HG02970 (cell line): ENCODE results near the gene TSHR.
"Not testable (repeated sequence)": the region's sequence is repeated elsewhere in the genome, so short reads cannot be mapped to it uniquely, and the experiment has no call there.

Source experiments
- ATAC-seq: cut with Tn5 transposase; IDR thresholded peaks from one replicate; pipeline ENCODE4 v1.9.1; 2021; ENCODE audit warnings: mild to moderate bottlenecking, moderate library complexity, moderate number of reproducible peaks; ENCODE audit not compliant: unreplicated experiment, low FRiP score

TSHR gene

DNA sequence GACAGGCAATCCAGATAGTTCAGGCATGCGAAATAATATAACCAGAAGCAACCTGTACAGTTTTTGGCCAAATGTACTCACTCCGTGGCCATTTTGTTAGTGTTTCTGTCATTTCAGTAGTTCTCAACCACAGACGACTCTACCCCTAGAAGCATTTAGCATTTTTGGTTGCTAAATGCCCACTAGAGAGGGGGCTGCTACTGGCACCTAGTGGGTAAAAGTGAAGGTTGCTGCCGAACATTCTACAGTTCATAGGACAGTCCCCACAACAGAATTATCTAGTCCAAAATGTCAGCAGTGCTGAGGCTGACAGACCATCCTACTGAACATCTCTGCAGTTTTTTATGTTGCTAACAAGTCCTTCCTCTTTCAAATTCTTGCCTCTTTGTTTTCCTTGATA, 107.4 kb downstream of the TSHR start:
- no peak for ATAC-seq

DNA sequence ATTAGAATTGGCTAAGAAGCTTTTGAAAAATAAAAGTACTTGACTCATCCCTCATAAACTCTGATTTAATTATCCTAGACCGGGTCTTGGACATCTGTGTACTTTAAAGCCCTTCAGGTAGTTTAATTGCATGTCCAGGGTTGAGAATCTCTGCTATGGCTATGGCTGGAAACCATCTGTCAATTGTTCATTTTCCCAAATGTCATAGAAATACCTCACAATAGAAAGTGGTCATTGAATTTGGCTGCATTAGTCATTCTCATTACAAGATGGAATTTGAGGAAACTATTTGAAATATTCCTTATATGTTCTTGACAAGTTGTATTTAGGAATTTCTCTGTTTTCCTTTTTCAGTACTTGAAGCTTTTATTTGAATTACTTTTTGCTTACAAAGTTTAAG, 111.3 kb downstream of the TSHR start:
- ATAC-seq = no peak

DNA sequence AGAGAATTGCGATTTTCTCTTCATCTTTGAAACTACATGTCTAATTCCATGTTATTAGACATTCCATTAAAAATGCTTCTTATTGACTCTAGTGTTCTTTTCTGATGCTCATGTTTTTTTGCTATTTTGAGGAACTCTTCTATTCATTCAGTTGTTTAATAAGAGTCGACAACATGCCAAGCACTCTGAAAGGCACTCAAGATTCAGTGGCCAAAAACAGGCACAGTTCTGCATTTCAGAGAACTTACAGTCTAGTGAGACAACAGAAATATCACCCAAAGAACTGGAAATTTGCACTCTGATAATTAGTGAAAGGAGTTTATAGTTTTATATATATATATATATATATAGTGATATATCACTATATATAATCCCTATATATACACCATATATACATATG, 111.7 kb downstream of the TSHR start:
- ATAC-seq = no peak

DNA sequence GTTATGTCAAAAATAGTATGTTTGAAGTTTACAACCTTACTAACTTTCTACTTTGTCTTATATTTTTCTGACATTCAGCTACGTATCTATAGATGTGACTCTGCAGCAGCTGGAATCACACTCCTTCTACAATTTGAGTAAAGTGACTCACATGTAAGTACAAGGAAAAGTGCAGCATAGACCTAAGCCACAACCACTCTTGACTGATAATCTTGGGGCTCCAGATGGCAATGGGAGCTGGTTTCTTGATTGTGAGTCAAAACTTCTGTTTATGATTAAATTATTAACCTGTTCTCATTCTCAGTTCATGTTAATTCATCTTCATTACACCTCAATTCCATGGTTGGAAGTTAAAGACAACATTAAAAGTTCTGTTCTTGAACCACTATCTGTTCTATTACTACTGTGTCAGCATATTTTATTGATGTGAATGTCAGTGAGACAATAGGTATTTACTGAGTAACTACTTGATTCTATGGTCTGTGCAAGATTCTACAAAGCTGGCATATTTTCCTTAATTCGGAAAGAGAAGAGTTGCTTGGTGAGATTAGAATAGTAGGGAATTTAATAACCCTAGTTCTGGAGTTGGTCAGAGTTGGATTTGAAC, 112.9 kb downstream of the TSHR start:
- no peak for ATAC-seq

DNA sequence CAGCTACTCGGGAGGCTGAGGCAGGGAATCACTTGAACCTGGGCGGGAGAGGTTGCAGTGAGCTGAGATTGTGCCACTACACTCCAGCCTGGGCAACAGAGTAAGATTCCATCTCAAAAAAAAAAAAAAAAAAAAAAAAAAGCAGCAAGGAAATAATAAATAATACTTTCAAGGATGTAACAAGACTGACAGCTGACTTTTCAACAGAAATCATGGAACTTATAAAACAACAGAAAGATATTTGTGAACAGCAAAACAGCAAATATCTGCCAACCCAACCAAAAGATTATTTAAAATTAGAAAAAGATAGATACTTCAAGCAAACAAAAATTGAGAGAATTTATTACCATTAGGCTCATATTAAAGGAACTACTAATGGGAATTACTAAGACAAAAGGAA, 115.1 kb downstream of the TSHR start:
- no peak for ATAC-seq

DNA sequence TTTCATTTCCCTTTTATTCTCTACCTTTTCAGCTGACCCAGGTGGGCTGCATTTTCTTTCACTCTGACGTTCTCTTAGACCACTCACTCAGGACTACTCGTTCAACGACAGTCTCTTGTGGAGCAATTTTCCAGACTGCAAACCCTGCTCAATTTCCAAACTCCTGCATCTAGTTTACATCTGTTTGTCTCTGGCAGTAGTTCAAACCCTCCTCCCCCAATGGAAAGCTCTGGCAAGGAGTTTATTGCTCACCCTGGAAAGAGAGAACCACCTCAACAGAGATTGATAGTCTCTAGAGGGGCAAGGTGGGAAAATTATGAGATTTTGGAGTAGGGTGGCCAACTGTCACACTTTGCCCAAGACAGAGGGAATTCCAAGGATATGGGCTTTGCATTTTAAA, 130.2 kb downstream of the TSHR start:
- ATAC-seq = no peak

DNA sequence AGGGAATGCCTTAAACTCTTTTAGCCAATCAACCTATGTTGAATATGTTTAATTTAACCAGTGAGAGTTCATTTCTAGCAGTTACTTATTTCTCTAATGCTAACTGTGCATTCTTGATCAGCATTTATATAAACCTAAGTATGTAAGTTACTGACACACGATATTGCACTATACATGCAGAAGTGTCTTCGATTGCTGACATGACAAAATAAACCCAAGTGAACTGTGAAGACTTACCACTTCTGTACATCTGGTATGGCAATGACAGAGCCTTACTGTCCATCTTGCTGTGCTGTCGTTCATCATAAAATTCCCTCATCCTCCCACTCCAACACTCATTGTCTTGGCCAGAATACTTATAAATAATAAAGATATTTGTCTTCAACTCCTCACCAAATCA, 131.8 kb downstream of the TSHR start:
- ATAC-seq = no peak

DNA sequence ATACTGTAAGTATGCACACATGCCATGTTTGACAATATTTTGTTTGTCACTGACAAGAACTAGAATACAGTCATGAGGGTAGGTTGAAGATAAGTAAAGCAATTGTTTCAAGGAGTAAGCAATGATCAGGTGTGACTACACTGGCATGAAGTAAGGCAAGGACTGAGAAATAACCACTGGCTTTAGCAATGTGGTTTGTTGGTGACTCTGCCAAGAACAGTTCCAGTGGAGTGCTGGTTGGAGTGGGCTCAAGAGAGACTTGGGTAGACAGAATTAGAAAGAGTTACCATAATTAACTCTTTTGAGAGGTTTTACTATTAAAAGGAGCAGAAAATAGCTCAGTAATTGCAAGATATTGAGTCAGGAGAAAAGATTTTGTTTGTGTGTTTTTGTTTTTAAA, 135.7 kb downstream of the TSHR start:
- no peak for ATAC-seq

DNA sequence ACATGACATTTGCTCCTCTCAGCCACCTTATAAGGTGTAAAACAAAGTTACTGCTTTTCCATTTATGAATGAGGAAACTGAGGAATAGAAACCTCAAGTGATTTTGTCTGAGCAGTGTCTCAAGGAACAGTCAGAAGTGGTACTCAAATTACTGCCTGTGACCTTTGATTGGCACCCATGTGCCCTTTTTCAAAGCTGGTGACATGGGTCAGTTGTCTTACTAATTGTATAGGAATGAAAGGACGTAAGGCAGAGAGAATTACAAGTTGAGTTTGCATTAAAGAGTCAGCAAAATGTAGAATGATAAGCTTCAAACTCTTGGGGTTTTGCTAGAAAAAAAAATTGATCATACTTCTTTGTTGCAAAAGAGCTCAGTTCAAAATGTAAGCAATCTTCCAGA, 136.2 kb downstream of the TSHR start:
- no peak for ATAC-seq

DNA sequence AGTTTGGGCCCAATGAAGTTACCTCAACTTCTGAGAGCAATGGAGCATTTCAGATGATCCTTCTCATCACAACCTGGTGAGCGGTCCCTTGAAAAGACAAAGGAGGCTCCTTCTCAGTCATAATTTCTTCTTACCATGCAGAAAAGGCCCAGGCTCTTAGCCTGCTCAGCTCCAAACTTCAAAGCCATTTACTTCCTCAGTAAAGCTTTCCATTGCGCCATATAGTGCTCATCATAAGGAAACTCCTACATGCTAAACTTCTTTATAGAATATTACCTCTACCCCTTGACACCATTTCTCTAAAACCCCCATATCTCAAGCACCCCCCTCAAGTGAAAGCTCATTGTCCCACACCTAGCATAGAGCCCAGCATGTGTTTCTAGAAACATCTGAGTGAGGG, 138.2 kb downstream of the TSHR start:
- ATAC-seq = no peak

DNA sequence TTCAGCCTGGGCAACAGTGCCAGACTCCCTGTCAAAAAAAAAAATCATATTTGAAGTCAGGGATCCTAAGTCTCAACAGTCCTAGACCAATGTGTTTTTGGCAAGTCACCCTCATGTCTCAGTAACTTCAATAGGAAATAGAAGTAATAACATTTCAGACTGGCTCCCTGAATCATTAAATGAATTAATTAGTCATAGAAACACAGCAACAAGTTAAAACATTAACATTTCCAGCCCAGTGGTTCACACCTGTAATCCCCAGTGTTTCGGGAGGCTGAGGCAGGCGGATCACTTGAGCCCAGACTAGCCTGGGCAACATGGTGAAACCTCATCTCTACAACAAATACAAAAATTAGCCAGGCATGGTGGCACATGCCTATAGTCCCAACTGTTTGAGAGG, 140.1 kb downstream of the TSHR start:
- no peak for ATAC-seq

DNA sequence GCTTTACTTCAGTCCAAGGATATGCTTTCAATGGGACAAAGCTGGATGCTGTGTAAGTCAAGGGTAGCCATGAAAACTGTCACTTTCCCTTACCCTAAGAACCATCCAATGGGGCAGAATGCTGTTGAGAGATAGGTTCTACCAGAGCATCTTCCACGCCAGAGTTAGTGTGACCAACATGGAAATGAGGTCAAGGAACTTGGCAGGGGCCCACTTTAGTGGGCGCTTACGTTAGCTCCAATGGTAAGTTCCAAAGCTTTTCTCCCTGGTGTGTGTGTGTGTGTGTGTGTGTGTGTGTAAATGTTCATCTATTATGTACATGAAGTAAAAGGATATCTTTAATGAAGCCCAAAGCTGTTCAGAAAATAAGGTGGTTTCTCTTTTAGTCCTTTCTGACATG, 141.2 kb downstream of the TSHR start:
- no peak for ATAC-seq

DNA sequence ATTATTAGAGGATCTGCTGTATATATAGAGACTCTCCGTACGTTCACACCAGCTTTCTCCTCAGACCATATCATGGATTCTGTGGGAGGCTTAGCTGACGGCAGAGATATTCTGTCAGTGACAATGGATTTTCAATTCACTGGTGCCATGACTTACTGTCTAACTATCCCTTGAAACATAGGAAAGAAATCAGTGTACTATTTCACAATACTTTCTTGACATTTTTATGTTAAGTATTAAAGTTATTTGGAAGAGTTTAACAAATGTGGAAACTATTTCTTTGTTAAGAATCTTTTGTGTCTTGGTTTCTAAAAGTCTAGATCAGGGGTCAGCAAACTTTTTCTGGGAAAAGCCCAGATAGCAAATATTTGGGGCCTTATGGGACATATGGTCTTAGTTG, 146.8 kb downstream of the TSHR start:
- ATAC-seq = no peak

DNA sequence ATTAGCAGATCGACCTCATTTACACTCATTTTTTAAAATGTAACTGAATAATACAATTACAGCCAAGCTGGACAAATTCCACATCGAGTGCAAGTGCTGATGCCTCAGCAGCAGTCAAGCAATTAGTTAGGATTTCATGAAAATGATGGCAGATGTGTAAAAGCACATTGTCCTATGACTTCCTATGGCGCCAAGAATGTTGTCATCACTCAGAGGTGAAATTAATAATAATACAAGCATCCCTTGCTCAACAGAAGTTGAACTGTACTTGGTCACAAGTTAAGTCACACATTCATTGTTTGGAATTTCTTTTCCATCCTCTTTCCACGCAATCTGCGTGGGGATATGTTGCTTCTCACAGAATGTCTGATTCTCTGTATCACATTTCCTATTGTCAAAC, 148.0 kb downstream of the TSHR start:
- ATAC-seq = no peak

DNA sequence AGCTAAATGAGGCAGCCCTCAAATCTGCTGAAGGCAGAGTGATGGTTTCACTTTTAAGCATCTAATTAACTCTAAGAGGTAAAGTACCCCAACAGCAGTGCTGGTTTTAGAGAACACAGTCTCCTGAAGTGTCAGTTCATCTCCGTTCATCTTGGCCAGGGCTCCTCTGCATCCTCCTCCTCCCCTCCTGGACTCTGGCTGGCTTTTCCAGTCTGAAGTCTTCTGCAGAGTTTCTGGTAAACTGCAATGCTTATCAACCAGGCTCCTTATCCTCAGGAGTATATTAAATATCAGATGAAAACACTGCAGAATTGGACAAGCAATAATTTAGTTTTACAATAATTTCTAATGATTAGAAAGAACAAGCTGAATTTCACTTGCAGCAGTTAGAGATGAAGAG, 150.0 kb downstream of the TSHR start:
- no peak for ATAC-seq

DNA sequence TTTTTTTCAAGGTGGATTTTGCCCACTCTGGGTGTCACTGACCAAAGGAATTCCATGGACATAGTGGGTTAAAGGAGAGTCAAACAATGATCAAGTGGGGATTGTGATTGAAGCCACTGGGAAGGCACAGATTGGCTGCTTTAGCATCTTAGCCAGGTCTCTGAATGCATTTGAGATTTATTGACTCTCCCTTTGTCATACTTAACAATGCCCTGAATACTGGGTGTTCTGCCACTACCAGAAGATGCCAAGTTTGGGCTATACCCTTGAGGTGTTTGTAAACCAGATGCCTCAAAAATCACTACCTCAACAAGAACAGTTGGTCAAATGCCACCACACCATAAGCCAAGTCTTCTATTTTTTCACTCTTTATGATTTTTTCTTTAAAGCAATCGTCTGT, 150.5 kb downstream of the TSHR start:
- no peak for ATAC-seq

DNA sequence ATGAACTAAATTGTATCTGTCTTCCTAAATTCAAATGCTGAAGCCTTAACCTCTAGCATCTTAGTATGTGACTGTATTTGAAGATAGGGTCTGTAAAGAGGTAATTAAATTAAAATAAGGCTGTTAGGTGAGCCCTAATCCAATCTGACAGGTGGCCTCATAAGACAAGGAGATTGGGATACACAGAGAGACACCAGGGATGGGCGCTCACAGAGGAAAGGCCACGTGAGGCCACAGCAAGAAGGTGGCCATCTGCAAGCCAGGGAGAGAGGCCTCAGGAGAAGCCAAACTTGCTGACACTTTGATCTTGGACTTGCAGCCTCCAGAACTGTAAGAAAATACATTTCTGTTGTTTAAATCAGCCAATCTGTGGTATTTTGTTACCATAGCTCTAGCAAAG, 154.8 kb downstream of the TSHR start:
- ATAC-seq = no peak

DNA sequence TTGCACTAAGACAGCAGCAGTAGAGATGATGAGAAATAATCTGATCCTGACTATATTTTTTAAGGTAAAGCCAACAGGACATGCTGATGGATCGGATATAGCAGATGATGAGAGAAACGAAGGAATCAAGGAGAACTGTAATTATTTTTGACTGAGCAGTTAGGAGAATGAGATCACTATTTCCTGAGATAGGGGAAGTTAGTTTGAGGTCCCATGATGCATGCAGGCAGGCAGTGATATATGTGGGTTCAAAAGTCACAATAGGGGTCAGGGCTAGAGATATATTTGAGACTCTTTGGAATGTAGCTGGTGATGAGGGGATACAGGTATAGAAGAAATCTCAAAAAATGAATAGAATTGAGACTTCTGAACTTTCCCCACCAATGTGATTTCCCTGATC, 157.8 kb downstream of the TSHR start:
- no peak for ATAC-seq

DNA sequence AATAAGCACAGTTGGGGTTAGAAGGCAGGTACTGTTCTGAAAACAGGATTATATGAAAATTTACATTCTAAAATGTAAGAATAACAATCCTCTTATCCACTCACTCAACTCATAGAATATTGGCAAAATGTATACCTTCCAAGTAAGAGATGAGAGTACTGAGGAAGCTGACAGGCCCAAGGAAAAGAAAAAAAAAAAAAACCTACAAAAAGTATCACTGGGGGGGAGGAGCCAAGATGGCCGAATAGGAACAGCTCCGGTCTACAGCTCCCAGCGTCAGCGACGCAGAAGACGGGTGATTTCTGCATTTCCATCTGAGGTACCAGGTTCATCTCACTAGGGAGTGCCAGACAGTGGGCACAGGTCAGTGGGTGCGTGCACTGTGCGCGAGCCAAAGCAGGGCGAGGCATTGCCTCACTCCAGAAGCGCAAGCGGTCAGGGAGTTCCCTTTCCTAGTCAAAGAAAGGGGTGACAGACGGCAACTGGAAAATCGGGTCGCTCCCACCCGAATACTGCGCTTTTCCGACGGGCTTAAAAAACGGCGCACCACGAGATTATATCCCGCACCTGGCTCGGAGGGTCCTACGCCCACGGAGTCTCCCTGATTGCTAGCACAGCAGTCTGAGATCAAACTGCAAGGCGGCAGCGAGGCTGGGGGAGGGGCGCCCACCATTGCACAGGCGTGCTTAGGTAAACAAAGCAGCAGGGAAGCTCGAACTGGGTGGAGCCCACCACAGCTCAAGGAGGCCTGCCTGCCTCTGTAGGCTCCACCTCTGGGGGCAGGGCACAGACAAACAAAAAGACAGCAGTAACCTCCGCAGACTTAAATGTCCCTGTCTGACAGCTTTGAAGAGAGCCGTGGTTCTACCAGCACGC, 158.8 kb downstream of the TSHR start:
- not testable (repeated sequence) for ATAC-seq

DNA sequence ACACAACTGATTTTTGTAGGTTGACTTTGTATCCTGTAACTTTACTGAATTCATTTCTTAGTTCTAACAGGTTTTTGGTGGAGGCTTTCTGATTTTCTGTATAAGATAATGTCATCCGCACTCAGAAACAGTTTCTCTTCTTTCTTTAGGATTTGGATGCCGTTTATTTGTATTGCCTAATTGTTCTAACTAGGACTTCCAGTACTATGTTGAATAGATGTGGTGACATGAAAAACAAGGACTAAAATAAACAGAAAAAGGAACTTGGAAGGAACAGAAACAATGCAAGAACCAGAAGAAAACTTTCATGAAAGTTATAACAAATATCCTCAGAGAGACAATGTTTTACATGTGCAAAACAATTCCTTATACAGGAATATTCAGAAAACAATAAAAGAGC, 165.1 kb downstream of the TSHR start:
- no peak for ATAC-seq

DNA sequence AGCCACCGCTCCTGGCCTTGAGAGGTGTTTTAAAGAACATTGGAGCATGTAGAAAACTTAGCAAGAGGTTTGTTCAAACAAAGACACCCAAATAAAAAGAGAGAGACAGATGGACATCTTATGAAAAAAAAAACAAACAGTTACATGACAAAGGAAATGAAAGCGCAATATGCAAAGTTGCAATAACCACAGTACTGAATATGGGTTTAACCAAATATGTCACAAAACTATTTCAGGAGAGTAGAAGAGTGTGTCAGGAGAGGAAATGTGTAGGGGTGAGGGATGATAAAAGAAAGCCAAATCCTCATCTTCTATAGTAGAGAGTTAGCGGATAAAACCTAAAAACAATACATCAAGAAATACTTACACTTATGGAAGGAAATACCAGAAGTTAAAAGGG, 166.9 kb downstream of the TSHR start:
- ATAC-seq = peak; percentile 98

DNA sequence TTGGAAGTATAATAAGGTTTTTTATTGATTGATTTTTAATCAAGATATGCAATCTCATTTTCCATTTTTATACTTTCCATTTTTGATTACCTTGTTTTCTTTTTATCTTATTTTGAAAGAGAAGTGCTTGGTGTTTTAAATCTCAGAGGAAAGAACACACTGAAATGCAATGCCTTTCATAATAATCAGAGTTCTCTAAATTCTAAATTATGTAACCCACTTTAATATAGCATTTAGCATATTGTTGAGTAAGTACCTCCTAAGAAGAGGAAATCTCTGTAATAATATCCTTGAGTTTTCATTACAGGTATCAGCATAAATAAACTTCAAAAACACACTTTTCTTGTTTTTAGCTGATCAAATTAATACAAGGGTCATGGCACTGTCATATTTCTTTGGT, 168.4 kb downstream of the TSHR start:
- ATAC-seq = no peak
